GM12874 (cell line): Measurements from ENCODE around the gene EFCAB6.

Experiments used
- CTCF ChIP-seq: IDR thresholded peaks from 2 replicates; pipeline ENCODE4 v1.5.1; 2011; ENCODE audit warnings: low read depth, mild to moderate bottlenecking, control low read depth, low read length, moderate library complexity; ENCODE audit not compliant: insufficient read depth

Gene EFCAB6

GRCh38 chr22:43491177-43491576 lies 320.9 kb downstream of the EFCAB6 start:
- TF ChIP-seq CTCF = no peak

- no peak for TF ChIP-seq CTCF
Observed at GRCh38 chr22:43490311-43490710, 321.8 kb downstream of the EFCAB6 start.

- no peak for TF ChIP-seq CTCF
Observed at GRCh38 chr22:43488937-43489336, 323.2 kb downstream of the EFCAB6 start.

GRCh38 chr22:43488031-43488866 lies 323.9 kb downstream of the EFCAB6 start:
- no peak for TF ChIP-seq CTCF

- TF ChIP-seq CTCF = no peak
Observed at GRCh38 chr22:43487311-43488030, 324.6 kb downstream of the EFCAB6 start.

- TF ChIP-seq CTCF = no peak
Observed at GRCh38 chr22:43485502-43486089, 326.5 kb downstream of the EFCAB6 start.

- TF ChIP-seq CTCF = no peak
Observed at GRCh38 chr22:43484227-43484626, 327.9 kb downstream of the EFCAB6 start.
